Measurements from ENCODE around the gene ANKRD33B.

ANKRD33B gene

GRCh38 chr5:10671041-10672008 lies 107.5 kb downstream of the ANKRD33B start:
- no peak overlapping the region for H3K4me3 ChIP-seq (ENCODE audit: low read depth, low read length)

DNA sequence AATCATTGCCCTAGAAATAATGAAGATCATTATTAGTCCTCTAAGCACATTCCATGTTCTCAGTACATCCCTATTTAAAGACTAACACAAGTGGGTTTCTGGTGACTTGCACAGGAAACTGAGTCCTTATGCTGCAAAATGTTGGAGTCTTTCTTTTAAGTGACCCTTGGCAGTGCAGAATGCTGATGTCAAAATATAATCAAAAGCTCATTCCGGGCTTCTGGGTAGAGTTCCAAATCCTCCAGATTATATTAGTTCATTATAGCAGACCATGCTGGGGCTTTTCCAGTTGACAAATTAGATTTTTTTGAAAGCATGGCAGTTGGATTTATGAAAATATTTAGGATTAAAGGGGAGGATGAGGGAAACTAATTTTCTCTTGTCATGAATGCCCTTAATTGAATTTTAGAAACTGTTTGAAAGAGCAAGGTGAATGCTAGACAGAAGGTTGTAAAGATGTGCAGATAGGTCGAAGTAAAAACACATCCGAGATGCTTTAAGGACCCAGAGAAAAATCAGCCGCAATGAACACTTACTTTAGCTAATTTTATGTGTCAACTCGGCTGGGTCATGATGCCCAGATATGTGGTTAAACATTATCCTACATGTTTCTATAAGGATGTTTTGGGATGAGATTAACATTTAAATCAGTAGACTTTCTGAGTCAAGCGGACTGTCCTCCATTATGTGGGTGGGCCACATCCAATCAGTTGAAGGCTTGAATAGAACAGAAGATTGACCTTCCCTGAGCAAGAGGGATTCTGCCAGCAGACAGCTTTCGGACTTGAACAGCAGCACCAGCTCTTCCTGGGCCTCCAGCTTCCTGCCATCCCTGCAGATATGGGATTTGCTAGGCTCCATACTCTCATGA lies 108.5 kb downstream of the ANKRD33B start:
- H3K4me3 ChIP-seq (ENCODE audit: low read depth, low read length) = no peak overlapping the region

- no peak overlapping the region for H3K4me3 ChIP-seq (ENCODE audit: low read depth, low read length)
Observed at GRCh38 chr5:10673017-10673389, 109.1 kb downstream of the ANKRD33B start.

- H3K4me3 ChIP-seq (ENCODE audit: low read depth, low read length) = no peak overlapping the region
Observed at GRCh38 chr5:10673407-10673806, 109.5 kb downstream of the ANKRD33B start.

DNA sequence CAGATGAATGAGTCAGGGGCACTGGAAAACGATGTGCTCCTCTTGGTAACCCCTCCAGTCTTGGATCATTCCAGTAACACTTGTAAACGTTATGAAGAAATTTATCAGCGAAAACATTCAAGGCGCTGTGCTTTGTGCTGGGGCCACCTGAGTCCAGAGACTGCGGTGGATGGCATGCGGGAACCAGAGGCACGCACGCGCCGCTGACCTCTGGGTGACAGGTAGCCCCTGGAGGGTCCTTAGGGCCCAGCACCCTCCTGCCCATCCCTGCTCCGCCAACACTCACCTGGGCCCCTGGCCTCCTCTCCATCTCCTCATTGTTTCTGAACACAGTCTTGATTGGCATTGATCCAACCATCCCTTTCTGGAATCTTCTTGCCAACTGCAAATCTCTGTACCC lies 110.2 kb downstream of the ANKRD33B start:
- H3K4me3 ChIP-seq (ENCODE audit: low read depth, low read length) = no peak overlapping the region

DNA sequence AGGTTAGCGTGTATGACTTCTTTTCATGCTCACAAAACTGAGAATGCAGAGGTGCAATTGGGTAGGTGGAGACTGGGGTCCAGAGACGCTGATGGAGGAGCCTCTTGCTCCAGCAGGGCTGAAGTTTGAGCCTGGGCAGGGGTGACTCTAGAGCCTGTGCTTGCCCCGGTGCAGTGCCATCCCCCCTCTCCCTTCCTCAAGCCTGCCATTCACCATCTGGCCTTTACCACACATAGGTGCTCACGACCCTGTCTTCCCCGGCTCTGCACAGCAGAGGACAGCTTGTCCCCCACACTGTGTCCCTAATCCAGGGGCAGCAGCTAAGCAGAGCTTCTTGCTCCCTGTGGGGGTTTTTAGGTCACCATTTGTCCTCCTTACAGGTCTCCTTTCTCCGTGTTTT lies 110.7 kb downstream of the ANKRD33B start:
- no peak overlapping the region for H3K4me3 ChIP-seq (ENCODE audit: low read depth, low read length)

DNA sequence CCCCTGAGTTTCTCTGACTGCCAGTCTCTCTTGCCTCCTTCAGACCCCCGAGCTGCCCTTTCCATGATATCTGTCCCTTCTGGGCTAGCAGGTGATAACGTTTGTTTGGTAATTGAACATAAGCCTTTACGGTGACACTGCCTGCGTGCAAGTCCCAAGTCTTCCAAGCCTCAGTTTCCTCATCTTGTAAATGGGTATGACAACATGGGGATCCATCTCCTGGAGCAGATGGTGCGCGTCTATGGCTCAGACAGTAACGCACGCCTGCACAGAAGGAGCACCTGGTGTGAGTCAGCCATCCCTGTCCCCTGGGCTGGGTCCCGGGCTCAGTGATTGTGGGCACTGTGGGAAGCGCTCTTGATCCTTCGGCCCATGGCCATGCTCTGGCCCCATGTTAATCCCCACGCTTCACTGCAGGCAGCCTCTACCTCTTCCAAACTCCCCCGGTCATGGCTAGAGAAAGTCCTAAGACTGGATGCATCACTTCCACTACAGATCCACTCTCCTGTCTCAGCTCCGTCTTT lies 111.4 kb downstream of the ANKRD33B start:
- no peak overlapping the region for H3K4me3 ChIP-seq (ENCODE audit: low read depth, low read length)

DNA sequence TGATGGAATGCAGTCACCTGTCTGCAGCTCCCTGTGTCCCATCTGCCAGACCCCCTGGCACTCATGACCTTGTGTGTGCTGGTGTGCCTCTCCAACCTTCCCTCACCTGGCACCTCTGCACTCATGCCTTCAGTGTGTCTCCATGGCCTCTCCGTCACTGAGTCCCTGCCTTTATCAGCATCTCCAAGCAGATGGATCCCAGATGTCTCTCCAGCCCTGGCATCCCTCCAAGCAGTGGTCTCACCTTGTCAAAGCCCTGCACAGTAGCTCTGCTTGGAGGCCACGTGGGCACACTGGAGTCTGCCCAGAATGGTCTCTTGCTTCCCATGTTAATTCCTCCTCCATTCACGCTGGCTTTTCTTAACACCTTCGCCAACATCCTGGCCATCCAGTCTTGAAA lies 112.4 kb downstream of the ANKRD33B start:
- H3K4me3 ChIP-seq (ENCODE audit: low read depth, low read length) = no peak overlapping the region

- no peak overlapping the region for H3K4me3 ChIP-seq (ENCODE audit: low read depth, low read length)
Observed at GRCh38 chr5:10676946-10677345, 113.1 kb downstream of the ANKRD33B start.

DNA sequence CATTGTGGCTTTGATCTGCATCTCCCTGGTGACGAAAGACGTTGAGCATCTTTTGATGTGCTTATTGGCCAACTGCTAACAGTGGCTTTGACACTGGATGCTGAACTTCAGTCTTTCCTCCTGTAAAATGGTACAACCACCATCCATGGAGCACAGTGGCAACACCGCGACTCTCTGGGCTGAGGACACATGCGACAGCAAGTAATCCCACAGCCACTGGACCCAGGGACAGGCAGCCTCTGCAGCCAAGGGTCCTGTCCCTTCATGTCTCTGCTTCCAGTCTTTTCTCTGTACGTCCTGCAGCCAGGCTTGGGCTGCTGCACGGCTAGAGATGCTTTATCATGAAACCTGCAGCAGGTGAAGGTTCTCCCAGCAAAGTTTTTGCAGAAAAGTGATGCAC lies 113.7 kb downstream of the ANKRD33B start:
- H3K4me3 ChIP-seq (ENCODE audit: low read depth, low read length) = no peak overlapping the region

DNA sequence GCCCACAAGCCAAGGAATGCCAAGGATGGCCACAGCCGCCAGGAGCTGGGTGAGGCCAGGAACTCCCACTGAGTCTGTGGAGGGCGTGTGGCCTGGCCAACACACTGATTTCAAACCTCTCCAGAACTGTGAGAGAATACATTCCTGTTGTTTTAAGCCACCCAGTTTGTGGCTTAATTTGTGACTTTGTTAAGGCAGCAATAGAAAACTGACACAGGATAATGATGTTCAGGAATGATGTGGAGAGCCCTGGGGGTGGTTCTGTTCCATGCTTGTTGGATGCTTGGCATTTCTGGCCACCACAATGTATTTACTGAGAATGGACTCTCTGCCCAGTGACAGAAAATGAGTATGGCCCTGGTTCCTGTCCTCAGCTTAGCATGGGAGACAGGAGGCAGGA lies 114.4 kb downstream of the ANKRD33B start:
- no peak overlapping the region for H3K4me3 ChIP-seq (ENCODE audit: low read depth, low read length)

GRCh38 chr5:10679336-10679988 lies 115.6 kb downstream of the ANKRD33B start:
- no peak overlapping the region for H3K4me3 ChIP-seq (ENCODE audit: low read depth, low read length)

DNA sequence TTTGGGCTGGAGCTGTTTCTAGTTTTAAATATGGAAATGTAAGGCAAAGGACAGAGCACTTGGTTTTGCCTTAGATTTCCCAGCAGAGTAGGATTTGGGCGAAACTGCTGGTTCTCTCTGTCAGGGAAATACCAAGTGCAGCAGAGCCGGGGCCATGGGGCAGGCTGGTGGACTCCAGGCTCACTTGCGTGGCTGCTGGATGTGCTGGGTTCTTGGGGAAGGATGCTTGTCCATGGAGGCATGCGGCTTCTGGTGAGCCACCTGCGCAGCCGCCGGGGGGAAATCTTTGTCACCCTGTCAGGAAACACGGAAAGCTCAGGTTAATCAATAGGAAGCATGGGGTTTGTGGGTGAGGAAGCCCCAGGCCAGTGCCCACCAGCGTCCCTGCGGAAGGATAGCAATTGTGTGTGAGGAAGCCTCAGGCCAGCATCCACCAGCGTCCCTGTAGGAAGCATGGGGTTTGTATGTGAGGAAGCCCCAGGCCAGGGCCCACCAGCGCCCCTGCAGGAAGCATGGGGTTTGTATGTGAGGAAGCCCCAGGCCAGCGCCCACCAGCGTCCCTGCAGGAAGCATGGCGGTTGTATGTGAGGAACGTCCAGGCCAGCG lies 117.1 kb downstream of the ANKRD33B start:
- H3K4me3 ChIP-seq (ENCODE audit: low read depth, low read length) = no peak overlapping the region

- H3K4me3 ChIP-seq (ENCODE audit: low read depth, low read length) = no peak overlapping the region
Observed at GRCh38 chr5:10681731-10682679, 118.1 kb downstream of the ANKRD33B start.

- H3K4me3 ChIP-seq (ENCODE audit: low read depth, low read length) = no peak overlapping the region
Observed at GRCh38 chr5:10682801-10683525, 119.1 kb downstream of the ANKRD33B start.

GRCh38 chr5:10684303-10685086 lies 120.6 kb downstream of the ANKRD33B start:
- H3K4me3 ChIP-seq (ENCODE audit: low read depth, low read length) = no peak overlapping the region

- no peak overlapping the region for H3K4me3 ChIP-seq (ENCODE audit: low read depth, low read length)
Observed at GRCh38 chr5:10685115-10685521, 121.2 kb downstream of the ANKRD33B start.

DNA sequence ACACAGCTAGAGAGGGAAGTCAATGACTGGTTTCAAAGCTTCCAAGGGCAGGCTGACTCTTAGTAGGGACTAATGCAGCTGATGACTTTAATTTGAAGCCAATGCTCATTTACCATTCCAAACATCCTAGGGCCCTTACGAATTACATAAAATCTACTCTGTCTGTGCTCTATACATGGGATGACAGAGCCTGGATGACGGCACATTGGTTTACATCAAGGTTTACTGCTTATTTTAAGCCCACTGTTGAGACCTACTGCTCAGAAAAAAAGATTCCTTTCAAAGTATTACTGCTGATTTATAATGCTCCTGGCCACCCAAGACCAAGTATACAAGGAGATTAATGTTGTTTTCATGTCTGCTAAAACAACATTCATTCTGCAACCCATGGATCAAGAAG lies 123.0 kb downstream of the ANKRD33B start:
- H3K4me3 ChIP-seq (ENCODE audit: low read depth, low read length) = no peak overlapping the region
